Neural cell (in vitro differentiated cells): ENCODE measurements around the gene COL6A3.

ENCODE experiments used
- CTCF ChIP-seq: fragments of 450-650 bp; IDR thresholded peaks from 2 replicates; pipeline ENCODE4 v1.5.1; 2014; ENCODE audit warnings: antibody characterized with exemption, mild to moderate bottlenecking, moderate library complexity; ENCODE audit not compliant: poor library complexity, severe bottlenecking
- EP300 ChIP-seq: fragments of 450-650 bp; conservative IDR thresholded peaks from 2 replicates; pipeline ENCODE4 v1.6.1; 2014; ENCODE audit warnings: antibody characterized with exemption, mild to moderate bottlenecking, moderate library complexity; ENCODE audit not compliant: poor library complexity, severe bottlenecking
- EZH2 ChIP-seq: fragments of 200-600, 300-800 bp; shearing (Covaris generic), sonication (generic); IDR thresholded peaks from 2 replicates; pipeline ENCODE4 v1.6.1; 2014; ENCODE audit warnings: antibody characterized with exemption, low read length, borderline replicate concordance, mild to moderate bottlenecking; ENCODE audit not compliant: insufficient read depth, poor library complexity, severe bottlenecking
- POLR2AphosphoS5 ChIP-seq: IDR thresholded peaks from 2 replicates; pipeline ENCODE4 v1.6.1; 2012
- RAD21 ChIP-seq: fragments of 450-650 bp; conservative IDR thresholded peaks from 2 replicates; pipeline ENCODE4 v1.6.1; 2014; ENCODE audit warnings: antibody characterized with exemption, mild to moderate bottlenecking, moderate library complexity
- REST ChIP-seq: IDR thresholded peaks from 2 replicates; pipeline ENCODE4 v1.6.1; 2012; ENCODE audit warnings: borderline replicate concordance
- SMC3 ChIP-seq: fragments of 450-650 bp; conservative IDR thresholded peaks from 2 replicates; pipeline ENCODE4 v1.6.1; 2014; ENCODE audit warnings: antibody characterized with exemption, mild to moderate bottlenecking, moderate library complexity; ENCODE audit not compliant: poor library complexity

GRCh38 chr2:237314681-237315080, 99.3 kb downstream of the COL6A3 start:
- TF ChIP-seq POLR2AphosphoS5 (no peak), CTCF (no peak), EP300 (no peak), RAD21 (no peak), SMC3 (no peak), REST (no peak), EZH2 (no peak)
